Right ventricle myocardium superior (tissue), 1 donor: Measurements from ENCODE around the gene CMPK2. TPM values are rescaled to one million over a fixed set of nuclear protein-coding genes. Genes with fewer than 3 reads are reported as not detected.

Source experiments
- ATAC-seq: fragments of 200-7000 bp; cut with Tn5 transposase; one replicate; pipeline ENCODE4 v1.9.1; 2020; ENCODE audit warnings: mild to moderate bottlenecking; ENCODE audit not compliant: poor library complexity
- DNase-seq: peaks from one replicate; pipeline ENCODE4 v3.0.0-alpha.2; 2020
- intact Hi-C: fragments of 100-400 bp; cut with DNase I; formaldehyde crosslinking; loops from one replicate; pipeline ENCODE4 v1.11.2; 2022
- total RNA-seq: library from RNA; stranded (reverse); fragmentation: NEBNext Ultra II Directional; extraction: Animal tissue kit (Norgen Biotek cat#: 25700); gene quantifications from one replicate; pipeline ENCODE4 v1.2.1, GENCODE V29; 2021
- donor health status: DM: no; HTN: yes; CAD: no; lungs with severe emphysema.

Gene CMPK2
- total RNA-seq, 1 donor from 2014 or later, result 2.7 TPM

DNA sequence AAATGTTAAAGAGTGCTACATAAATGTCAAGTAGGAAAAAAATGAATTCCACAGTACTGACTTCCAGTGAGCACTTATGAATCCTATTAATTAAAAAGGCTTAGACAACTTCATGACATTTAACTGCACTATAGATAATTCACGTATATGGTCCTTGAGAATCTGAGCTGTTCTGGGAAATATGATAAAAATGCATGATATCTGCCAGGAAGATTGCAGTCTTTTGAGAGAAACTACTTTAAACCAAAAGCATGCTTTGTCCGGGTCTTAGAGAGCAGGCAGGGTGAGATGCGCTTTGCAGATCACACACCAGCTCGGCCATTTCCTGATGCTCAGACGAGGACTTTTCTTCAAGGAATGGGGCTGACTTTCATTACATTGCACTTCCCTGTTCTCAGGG, 42.6 kb downstream of the CMPK2 start:
- no peak for ATAC-seq
- intact Hi-C loops, result no loop called here
- DNase-seq, result no peak

DNA sequence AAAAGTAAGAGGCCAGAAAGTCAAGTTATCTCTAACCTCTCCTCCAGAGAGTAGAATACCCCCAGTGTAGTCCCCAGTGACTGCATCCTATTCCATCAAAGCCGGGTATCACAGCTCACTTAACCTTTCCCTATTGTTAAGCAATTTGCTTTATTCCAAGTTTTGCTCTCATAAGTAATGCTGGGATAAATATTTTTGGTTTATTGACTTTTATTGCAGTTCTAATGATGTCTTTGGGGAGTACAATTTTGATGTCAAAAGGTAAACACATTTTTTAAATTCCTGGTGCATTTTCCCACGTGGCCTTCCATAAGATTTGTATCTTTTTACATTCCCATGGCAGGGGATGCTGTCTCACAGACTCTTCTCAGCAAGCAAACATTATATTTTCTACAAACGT, 43.3 kb downstream of the CMPK2 start:
- intact Hi-C loops, result no loop called here
- ATAC-seq (no peak), DNase-seq (no peak)

DNA sequence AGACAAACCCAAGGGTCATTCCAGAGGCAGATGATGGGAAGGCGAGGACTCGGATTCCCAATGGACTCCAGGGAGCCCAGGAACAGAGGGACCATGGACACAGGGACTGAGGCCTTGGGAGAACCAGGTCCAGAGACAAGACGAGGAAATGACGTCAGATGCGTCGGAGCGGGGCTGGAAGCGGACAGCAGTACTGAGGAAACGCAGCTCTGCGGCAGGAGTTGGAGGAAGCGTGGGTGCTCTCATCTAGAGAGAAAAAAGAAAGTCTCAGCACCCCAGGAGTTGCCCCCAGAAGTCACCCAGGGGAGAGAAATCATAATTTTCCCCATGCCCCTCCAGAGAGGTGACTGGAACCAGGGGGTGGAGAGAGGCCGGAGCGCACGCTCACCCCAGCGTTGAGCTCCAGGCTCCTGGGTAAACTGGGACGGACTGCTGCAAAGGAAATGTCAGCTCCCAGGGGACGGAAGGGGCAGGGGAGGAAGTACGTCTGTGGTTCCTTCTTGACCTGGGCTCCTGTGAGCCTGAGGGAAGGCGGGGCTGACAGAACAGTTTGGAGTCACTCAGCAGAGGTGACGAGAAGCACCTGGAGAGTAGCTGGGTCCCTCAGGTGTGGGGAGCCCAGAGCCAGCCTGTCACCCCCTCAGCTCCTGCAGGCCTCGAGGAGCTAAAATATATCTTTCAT, 44.7 kb downstream of the CMPK2 start:
- intact Hi-C loops, result no loop called here
- no peak for ATAC-seq
- DNase-seq, result no peak

DNA sequence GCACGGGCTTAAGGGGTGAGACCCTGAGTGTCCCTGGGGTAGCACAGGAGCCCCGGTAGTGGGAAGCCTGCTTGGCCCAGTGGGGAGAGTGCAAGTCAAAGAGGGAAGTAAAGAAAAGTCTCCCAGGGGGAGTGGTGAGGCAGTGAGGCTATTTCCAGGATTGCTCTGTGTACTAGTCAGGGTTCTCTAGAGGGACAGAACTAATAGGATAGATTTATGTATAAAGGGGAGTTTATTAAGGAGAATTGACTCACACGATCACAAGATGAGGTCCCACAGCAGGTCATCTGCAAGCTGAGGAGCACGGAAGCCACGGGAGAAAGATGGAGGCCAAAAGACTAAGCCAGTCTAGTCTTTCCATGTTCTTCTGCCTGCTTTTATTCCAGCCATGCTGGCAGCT, 45.5 kb downstream of the CMPK2 start:
- intact Hi-C loops, result no loop called here
- ATAC-seq, result no peak
- no peak for DNase-seq

DNA sequence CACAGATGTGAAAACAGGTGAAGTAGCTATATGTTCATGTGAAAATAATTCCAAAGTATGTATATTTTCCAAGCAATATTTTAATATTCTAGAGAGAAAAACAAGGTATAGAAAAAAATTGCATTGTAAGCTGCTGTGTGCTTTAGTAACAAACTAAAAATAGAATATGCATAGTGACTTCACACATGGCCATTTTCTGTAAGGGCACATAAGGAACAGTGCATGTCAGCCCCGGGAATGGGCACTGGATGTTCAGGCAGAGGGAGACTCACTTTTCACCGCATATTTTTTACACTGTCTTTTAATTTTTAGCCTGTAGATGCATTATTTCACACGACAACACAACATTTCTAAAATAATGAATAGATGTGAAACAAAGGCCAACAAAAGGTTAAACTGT, 46.0 kb downstream of the CMPK2 start:
- DNase-seq (no peak), ATAC-seq (no peak)
- intact Hi-C loops, result no loop called here

DNA sequence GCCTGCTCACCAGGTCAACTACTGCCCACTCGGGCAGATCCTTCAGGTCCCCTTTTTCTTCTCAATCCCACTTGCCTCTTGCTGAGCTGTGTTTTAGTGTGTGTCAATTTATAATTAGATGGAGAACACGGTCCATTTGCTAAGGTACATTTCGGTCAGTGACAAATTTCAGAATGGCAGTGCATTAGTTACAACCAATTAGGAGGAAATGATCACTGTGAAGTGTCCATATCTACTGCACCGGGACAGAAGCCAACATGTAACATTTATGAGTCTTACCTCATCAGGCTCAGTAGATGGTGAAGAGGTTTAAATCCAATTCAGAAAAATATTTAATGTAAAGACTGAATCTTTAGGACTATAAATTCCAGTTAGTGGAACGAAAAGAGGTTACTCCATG, 47.7 kb downstream of the CMPK2 start:
- intact Hi-C loops, result no loop called here
- ATAC-seq (no peak), DNase-seq (no peak)

DNA sequence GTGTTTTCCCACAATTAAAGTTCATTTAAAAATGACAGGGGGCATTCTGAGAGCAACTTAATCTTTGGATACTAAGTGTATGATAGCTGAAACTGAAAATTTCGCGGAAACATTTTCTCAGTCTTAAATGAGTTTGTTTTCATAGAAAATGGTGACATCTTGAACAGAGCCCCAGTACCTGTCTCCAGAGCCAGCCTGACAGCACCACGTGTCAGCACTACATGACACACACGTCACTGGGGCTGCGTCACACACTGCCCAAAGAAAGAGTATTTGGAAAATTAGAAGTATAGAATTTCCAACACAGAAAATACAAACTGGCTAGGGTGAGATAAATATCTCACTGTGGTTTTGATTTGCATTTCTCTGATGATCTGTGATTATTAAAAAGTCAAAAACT, 50.8 kb downstream of the CMPK2 start:
- DNase-seq (no peak), ATAC-seq (no peak)
- intact Hi-C loops, result no loop called here

DNA sequence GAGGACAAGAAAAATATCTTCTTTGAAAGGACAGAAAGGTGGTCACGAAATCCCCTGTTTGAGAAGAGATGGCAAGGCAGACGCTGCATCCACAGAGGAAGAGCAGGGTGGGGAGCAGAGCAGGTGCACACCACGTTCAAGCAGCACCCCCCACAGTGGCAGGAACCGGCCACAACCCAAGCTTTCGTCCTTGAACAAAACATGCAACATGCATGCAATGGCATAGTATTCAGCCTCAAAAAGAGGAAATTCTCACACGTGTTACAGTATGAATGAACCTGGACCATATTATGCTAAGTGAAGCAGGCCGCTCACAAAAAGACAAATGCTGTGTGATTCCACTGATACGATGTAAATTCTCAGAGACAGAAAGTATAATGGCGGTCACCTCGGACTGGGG, 51.4 kb downstream of the CMPK2 start:
- DNase-seq (no peak), ATAC-seq (no peak)
- intact Hi-C loops, result no loop called here

DNA sequence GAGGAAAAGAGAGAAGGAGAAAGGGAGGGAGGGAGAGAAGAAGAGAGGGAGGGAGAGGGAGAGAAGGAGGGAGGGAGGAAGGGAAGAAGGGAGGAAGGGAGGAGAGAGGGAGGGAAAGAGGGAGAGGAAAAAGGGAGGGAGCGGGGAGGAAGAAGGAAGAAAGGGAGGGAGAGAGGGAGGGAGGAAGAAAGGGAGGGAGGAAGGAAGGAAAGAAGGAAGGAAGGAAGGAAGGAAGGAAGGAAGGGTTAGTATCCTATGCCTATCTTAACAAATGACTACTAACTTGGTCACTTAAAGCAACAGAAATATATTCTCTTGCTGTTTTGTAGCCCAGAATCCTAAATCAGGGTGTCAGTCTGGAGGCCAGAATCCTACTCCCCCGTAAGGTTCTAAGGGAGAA, 52.1 kb downstream of the CMPK2 start:
- intact Hi-C loops, result no loop called here
- DNase-seq (no peak), ATAC-seq (no peak)

DNA sequence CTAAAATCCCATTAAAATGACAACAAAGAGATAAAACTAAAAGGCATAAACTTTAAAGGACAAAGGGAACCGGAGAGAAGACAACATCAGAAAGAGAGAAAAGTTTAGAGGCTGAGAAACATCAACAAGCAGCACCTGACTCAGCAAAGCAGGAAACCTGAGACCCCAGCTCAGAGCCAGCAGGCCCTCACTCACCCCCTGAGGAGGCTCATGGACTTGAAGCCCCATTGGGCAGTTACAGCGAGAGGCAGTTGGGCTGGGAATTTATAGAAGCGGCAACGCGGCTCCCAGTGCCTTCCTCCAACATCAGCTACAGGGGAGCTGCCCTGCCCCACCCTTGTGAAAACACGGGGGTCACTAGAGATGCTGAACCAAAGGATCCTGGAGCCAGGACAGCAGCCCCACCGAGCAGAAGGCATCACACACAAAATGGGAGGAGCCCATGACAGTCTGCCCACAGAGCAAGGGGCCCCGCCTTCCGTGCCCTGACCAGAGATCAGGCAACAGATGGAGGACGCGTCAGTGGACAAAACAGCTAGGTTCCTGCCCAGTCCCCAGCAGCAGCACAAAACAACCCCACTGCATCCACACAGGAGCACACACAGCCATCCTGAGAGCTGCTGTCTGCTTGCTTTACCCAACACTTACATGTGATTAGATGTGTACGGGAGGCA, 52.7 kb downstream of the CMPK2 start:
- DNase-seq (no peak), ATAC-seq (no peak)
- intact Hi-C loops, result no loop called here

DNA sequence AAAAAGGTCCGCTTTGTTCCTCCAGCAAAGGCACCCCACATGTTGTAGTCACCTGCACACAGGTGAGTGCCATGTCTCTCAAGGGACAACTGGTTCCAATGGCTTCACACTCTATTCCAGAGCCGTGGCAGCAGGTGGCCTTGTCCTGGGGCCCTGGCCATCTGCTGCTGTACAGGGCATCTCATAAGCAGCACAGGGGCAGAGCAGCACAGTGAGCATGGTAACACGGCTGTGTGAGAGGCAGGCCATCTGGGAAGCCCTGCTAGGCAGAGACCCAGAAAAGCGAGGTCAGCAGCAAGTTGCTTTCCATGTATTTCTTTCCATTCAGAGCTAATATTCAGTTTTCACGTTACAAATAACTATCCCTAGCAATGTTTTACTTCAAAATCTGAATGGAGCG, 54.7 kb downstream of the CMPK2 start:
- ATAC-seq (no peak), DNase-seq (no peak)
- intact Hi-C loops, result no loop called here

DNA sequence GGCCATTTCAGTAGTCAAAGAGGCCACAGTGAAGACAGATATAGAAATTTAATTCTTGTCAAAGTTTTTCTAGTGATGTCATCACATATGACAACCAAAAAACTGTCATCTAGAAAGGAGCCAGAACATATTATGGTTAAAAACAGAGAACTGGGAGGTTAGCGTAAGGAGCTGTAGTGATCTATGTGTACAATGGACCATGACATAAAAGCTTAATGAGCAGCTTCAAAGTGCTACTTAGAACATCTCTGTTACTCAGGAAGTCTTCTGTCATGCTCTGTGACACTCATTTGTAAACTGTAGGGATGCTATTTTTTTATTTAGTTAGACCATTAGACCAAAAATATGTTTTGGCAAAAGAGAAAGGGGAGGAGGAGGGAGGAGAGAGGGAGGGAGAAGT, 57.3 kb downstream of the CMPK2 start:
- intact Hi-C loops, result no loop called here
- no peak for ATAC-seq
- no peak for DNase-seq

DNA sequence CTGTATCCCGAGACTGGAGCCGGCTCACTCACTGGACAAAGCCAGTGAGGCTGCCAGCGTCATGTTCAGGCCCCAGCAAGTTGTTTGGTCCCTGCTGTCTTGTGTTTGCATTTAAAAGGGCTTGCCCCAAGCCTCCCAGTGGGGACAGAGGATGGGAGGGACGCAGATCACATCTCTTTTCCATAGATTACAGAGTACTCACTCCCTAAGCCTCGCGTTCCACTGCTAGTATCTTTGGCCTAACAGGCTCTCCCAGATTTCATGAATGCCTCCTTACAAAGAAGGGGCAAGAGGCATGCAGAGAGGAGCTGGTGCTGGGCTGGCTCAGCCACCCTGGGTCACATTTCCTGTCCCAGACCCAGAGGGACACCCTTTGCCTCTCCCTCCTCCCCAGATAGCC, 59.1 kb downstream of the CMPK2 start:
- no peak for ATAC-seq
- intact Hi-C loops, result no loop called here
- no peak for DNase-seq

DNA sequence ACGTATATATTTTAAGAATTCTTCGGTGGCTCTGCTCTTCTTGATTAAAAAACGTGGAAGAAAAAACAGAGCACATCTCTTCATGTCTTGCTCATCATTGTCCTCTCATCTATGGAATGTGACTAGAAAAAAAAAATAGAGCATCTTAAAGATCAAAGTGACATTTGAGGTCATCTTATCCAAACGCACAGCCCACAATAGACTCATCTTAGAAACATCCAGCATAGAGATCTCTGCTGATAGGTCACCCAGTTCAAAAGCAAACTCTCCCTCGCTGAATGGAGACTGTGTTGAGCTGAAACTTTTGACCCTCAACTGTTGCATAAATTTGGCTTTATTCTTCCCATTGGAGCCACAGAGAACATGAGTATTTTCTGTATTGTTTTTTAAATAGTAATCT, 65.2 kb downstream of the CMPK2 start:
- intact Hi-C loops, result no loop called here

More for the DNA sequence above, 65.2 kb downstream of the CMPK2 start:
- no peak for ATAC-seq
- no peak for DNase-seq

Other genes starting within 250 kb of the CMPK2 start
- 3.4 TPM for gene RSAD2, start 11.9 kb upstream of the CMPK2 start, total RNA-seq
- 14.5 TPM for gene RNF144A, start 51.5 kb upstream of the CMPK2 start, total RNA-seq